ENCODE measurements around the gene PPP1R14C.

The PPP1R14C gene

GRCh38 chr6:150275489-150275888 lies 132.6 kb downstream of the PPP1R14C start:
- Histone ChIP-seq H2BK5ac (ENCODE audit: low read depth, low read length, poor library complexity) (no peak overlapping the region), H2BK12ac (ENCODE audit: low read length) (no peak overlapping the region), H3K23ac (ENCODE audit: low read length) (no peak overlapping the region), H4K12ac (ENCODE audit: low read depth, low read length) (no peak overlapping the region), H3K18ac (ENCODE audit: low read length) (no peak overlapping the region), H3K79me1 (ENCODE audit: low read length) (no peaks in the 10 kb centered on the region), H3K14ac (ENCODE audit: low read length) (no peak overlapping the region), H3K4me3 (ENCODE audit: low read depth, low read length) (no peak overlapping the region), H4K8ac (ENCODE audit: low read depth, low read length) (no peak overlapping the region), H2AK5ac (ENCODE audit: low read length) (no peak overlapping the region), H3K27me3 (ENCODE audit: insufficient read depth, low read length) (no peaks in the 10 kb centered on the region), H4K91ac (ENCODE audit: low read depth, low read length) (no peak overlapping the region), H3K79me2 (ENCODE audit: control insufficient read depth, insufficient read depth, low read length, poor library complexity) (no peaks in the 10 kb centered on the region), H3K27ac (ENCODE audit: low read depth, low read length) (no peak overlapping the region), H2BK120ac (ENCODE audit: insufficient read depth, low read length, poor library complexity) (no peak overlapping the region), H3K4me1 (ENCODE audit: control insufficient read depth in 1 of 2, insufficient read depth in 2 of 2, low read length in 2 of 2) (peaks cover 2 to 5% of the 10 kb centered on the region in 2 experiments), H3K4ac (ENCODE audit: low read depth, low read length) (no peak overlapping the region), H3K4me2 (ENCODE audit: low read length) (no peak overlapping the region), H3K36me3 (ENCODE audit: control insufficient read depth in 1 of 2, insufficient read depth in 2 of 2, low read length in 2 of 2) (no peaks in the 10 kb centered on the region), H3K9me3 (ENCODE audit: insufficient read depth, low read depth, low read length) (no peaks in the 10 kb centered on the region), H3K9ac (ENCODE audit: low read length) (peak overlapping the region; percentile 52), H2AFZ (ENCODE audit: insufficient read depth, low read length, poor library complexity) (no peak overlapping the region)
- DNase-seq = no peak
- WGBS (ENCODE audit: extremely low coverage, insufficient coverage, insufficient read length) = no CpG with 5 or more reads among the region's 6 CpGs

DNA sequence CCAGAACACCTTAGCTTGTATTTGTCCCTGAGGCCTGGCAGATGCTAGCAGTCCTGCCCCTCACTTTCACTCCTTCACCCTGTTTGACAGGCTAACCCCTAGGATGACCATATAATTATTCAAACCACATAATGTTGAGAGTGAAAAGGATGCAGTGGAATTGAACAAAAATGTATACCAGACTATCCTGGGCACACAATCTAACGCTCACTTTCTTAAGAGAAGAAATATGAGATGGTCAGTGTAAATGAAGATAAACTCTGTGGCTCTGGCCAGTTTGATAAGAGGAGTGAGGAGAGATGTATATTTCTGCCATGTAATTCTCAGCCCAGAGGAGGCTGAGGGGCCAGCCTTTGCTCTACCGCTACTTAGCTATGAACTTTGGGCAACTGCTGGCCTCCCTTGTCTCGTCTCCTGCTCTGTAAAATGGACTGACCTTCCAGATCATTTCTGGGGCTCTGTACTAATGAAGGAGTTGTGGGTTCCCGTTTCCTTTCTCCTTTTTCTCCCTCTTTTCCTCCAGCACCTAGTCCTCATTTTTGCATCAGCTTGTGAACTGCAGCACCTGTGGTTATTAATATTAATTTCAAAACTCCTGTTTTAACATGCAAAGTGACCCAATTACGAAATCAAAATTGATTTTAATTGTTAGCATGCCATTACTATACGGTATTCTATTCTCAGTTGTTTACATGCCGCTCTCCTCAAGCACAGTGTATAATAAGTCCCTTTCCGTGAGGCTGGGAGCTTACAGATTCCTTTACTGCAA lies 133.5 kb downstream of the PPP1R14C start:
- no peak overlapping the region for H2BK120ac ChIP-seq (ENCODE audit: insufficient read depth, low read length, poor library complexity)
- H3K9ac ChIP-seq (ENCODE audit: low read length) = no peak overlapping the region
- no peak overlapping the region for H4K8ac ChIP-seq (ENCODE audit: low read depth, low read length)
- no peak overlapping the region for H3K18ac ChIP-seq (ENCODE audit: low read length)
- H3K36me3 ChIP-seq (ENCODE audit: control insufficient read depth in 1 of 2, insufficient read depth in 2 of 2, low read length in 2 of 2) = no peaks in the 10 kb centered on the region
- peaks cover 2 to 5% of the 10 kb centered on the region in 2 experiments for H3K4me1 ChIP-seq (ENCODE audit: control insufficient read depth in 1 of 2, insufficient read depth in 2 of 2, low read length in 2 of 2)
- no peak overlapping the region for H4K91ac ChIP-seq (ENCODE audit: low read depth, low read length)
- no peak for DNase-seq
- no peaks in the 10 kb centered on the region for H3K79me2 ChIP-seq (ENCODE audit: control insufficient read depth, insufficient read depth, low read length, poor library complexity)
- no peak overlapping the region for H3K4me2 ChIP-seq (ENCODE audit: low read length)
- H3K4me3 ChIP-seq (ENCODE audit: low read depth, low read length) = no peak overlapping the region
- H3K27ac ChIP-seq (ENCODE audit: low read depth, low read length) = no peak overlapping the region
- H2AK5ac ChIP-seq (ENCODE audit: low read length) = no peak overlapping the region
- H3K27me3 ChIP-seq (ENCODE audit: insufficient read depth, low read length) = peaks cover 3% of the 10 kb centered on the region
- WGBS (ENCODE audit: extremely low coverage, insufficient coverage, insufficient read length) = no CpG with 5 or more reads among the region's 8 CpGs
- no peaks in the 10 kb centered on the region for H3K9me3 ChIP-seq (ENCODE audit: insufficient read depth, low read depth, low read length)
- no peak overlapping the region for H2BK5ac ChIP-seq (ENCODE audit: low read depth, low read length, poor library complexity)
- no peak overlapping the region for H2AFZ ChIP-seq (ENCODE audit: insufficient read depth, low read length, poor library complexity)
- H3K23ac ChIP-seq (ENCODE audit: low read length) = no peak overlapping the region
- H3K79me1 ChIP-seq (ENCODE audit: low read length) = no peaks in the 10 kb centered on the region
- H3K14ac ChIP-seq (ENCODE audit: low read length) = no peak overlapping the region
- H3K4ac ChIP-seq (ENCODE audit: low read depth, low read length) = no peak overlapping the region
- no peak overlapping the region for H4K12ac ChIP-seq (ENCODE audit: low read depth, low read length)
- H2BK12ac ChIP-seq (ENCODE audit: low read length) = no peak overlapping the region

DNA sequence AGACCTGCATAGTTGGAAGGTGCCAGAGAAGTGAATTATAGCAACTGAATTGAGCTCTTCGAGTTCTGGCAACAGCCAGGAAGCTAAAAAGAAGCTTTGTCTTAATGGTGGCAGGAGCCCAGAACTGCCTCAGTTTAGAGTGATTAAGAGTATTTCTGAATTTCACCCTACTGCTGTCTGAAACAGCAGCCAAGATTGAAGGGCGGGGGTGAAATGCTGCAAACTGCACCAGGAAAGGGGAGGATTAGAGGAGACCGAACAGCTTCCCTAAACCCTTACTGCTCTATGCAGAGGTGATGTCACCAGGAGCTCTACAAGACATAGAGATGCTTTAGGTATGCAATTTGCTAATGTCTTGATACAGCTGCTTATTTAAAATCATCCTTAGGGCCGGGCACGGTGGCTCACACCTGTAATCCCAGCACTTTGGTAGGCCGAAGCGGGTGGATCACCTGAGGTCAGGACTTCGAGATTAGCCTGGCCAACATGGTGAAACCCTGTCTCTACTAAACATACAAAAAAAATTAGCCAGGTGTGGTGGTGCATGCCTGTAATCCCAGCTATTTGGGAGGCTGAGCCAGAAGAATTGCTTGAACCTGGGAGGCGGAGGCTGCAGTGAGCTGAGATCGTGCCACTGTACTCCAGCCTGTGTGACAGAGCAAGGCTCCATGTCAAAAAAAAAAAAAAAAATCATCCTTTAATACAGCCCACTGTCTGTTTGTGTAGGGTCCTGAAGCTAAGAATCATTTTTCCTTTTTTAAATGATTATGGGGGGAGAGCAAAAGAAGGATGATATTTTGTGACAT lies 134.3 kb downstream of the PPP1R14C start:
- no peaks in the 10 kb centered on the region for H3K36me3 ChIP-seq (ENCODE audit: control insufficient read depth in 1 of 2, insufficient read depth in 2 of 2, low read length in 2 of 2)
- no CpG with 5 or more reads among the region's 10 CpGs for WGBS (ENCODE audit: extremely low coverage, insufficient coverage, insufficient read length)
- H2AFZ ChIP-seq (ENCODE audit: insufficient read depth, low read length, poor library complexity) = no peak overlapping the region
- no peak overlapping the region for H3K4me3 ChIP-seq (ENCODE audit: low read depth, low read length)
- H3K18ac ChIP-seq (ENCODE audit: low read length) = no peak overlapping the region
- H3K27ac ChIP-seq (ENCODE audit: low read depth, low read length) = no peak overlapping the region
- H4K8ac ChIP-seq (ENCODE audit: low read depth, low read length) = no peak overlapping the region
- no peak overlapping the region for H2AK5ac ChIP-seq (ENCODE audit: low read length)
- no peaks in the 10 kb centered on the region for H3K79me1 ChIP-seq (ENCODE audit: low read length)
- H3K14ac ChIP-seq (ENCODE audit: low read length) = no peak overlapping the region
- no peak overlapping the region for H3K4me2 ChIP-seq (ENCODE audit: low read length)
- no peak overlapping the region for H2BK120ac ChIP-seq (ENCODE audit: insufficient read depth, low read length, poor library complexity)
- H4K12ac ChIP-seq (ENCODE audit: low read depth, low read length) = no peak overlapping the region
- H3K4me1 ChIP-seq (ENCODE audit: control insufficient read depth in 1 of 2, insufficient read depth in 2 of 2, low read length in 2 of 2) = peaks cover 2 to 5% of the 10 kb centered on the region in 2 experiments
- H3K4ac ChIP-seq (ENCODE audit: low read depth, low read length) = no peak overlapping the region
- DNase-seq = peak; percentile 31 to 43
- H2BK12ac ChIP-seq (ENCODE audit: low read length) = no peak overlapping the region
- H4K91ac ChIP-seq (ENCODE audit: low read depth, low read length) = no peak overlapping the region
- no peak overlapping the region for H3K23ac ChIP-seq (ENCODE audit: low read length)
- no peak overlapping the region for H2BK5ac ChIP-seq (ENCODE audit: low read depth, low read length, poor library complexity)
- H3K79me2 ChIP-seq (ENCODE audit: control insufficient read depth, insufficient read depth, low read length, poor library complexity) = no peaks in the 10 kb centered on the region
- H3K9me3 ChIP-seq (ENCODE audit: insufficient read depth, low read depth, low read length) = no peaks in the 10 kb centered on the region
- H3K27me3 ChIP-seq (ENCODE audit: insufficient read depth, low read length) = peaks cover 3% of the 10 kb centered on the region
- no peak overlapping the region for H3K9ac ChIP-seq (ENCODE audit: low read length)

- Histone ChIP-seq H3K27me3 (ENCODE audit: insufficient read depth, low read length) (peaks cover 3% of the 10 kb centered on the region), H3K4me2 (ENCODE audit: low read length) (no peak overlapping the region), H2AK5ac (ENCODE audit: low read length) (no peak overlapping the region), H3K9ac (ENCODE audit: low read length) (no peak overlapping the region), H2BK12ac (ENCODE audit: low read length) (no peak overlapping the region), H3K79me2 (ENCODE audit: control insufficient read depth, insufficient read depth, low read length, poor library complexity) (no peaks in the 10 kb centered on the region), H3K36me3 (ENCODE audit: control insufficient read depth in 1 of 2, insufficient read depth in 2 of 2, low read length in 2 of 2) (no peaks in the 10 kb centered on the region), H3K4me1 (ENCODE audit: control insufficient read depth in 1 of 2, insufficient read depth in 2 of 2, low read length in 2 of 2) (no peaks in the 10 kb centered on the region), H3K23ac (ENCODE audit: low read length) (no peak overlapping the region), H4K8ac (ENCODE audit: low read depth, low read length) (no peak overlapping the region), H3K4ac (ENCODE audit: low read depth, low read length) (no peak overlapping the region), H3K18ac (ENCODE audit: low read length) (no peak overlapping the region), H4K12ac (ENCODE audit: low read depth, low read length) (no peak overlapping the region), H3K4me3 (ENCODE audit: low read depth, low read length) (no peak overlapping the region), H2BK120ac (ENCODE audit: insufficient read depth, low read length, poor library complexity) (no peak overlapping the region), H2AFZ (ENCODE audit: insufficient read depth, low read length, poor library complexity) (no peak overlapping the region), H4K91ac (ENCODE audit: low read depth, low read length) (no peak overlapping the region), H3K9me3 (ENCODE audit: insufficient read depth, low read depth, low read length) (no peaks in the 10 kb centered on the region), H3K14ac (ENCODE audit: low read length) (no peak overlapping the region), H3K79me1 (ENCODE audit: low read length) (no peaks in the 10 kb centered on the region), H3K27ac (ENCODE audit: low read depth, low read length) (no peak overlapping the region), H2BK5ac (ENCODE audit: low read depth, low read length, poor library complexity) (no peak overlapping the region)
- no peak for DNase-seq
- WGBS (ENCODE audit: extremely low coverage, insufficient coverage, insufficient read length) = no CpG with 5 or more reads among the region's 1 CpG
Observed at GRCh38 chr6:150279533-150279932, 136.7 kb downstream of the PPP1R14C start.
